Stimulated activated CD8-positive, alpha-beta memory T cell treated with anti-CD3 and anti-CD28 coated beads, Interleukin-7, amount 100 ng/mL, for 48 hours (primary cell): ENCODE data around the gene CD8A.

Experiments
- DNase-seq, 2 donors: peaks; one replicate each; pipeline ENCODE4 v3.0.0-alpha.2; 2020; ENCODE audit warnings: low read depth in 1 of 2; ENCODE audit errors: extremely low read depth in 1 of 2

Gene CD8A

GRCh38 chr2:86781363-86781762 is 9.3 kb downstream of the CD8A start:
- DNase-seq, result no peak

GRCh38 chr2:86779971-86780370 is 10.7 kb downstream of the CD8A start:
- no peak for DNase-seq

GRCh38 chr2:86778957-86779356 is 11.8 kb downstream of the CD8A start:
- no peak for DNase-seq

- DNase-seq, result no peak
These were observed 14.2 kb downstream of the CD8A start for GRCh38 chr2:86776532-86776931.

GRCh38 chr2:86775338-86775737 is 15.4 kb downstream of the CD8A start:
- DNase-seq, result no peak

- DNase-seq, result no peak
These were observed 15.9 kb downstream of the CD8A start for GRCh38 chr2:86774862-86775261.

- DNase-seq, result no peak
These were observed 18.1 kb downstream of the CD8A start for GRCh38 chr2:86772611-86773010.

GRCh38 chr2:86770816-86771301 is 19.9 kb downstream of the CD8A start:
- no peak for DNase-seq

- no peak for DNase-seq
These were observed 20.9 kb downstream of the CD8A start for GRCh38 chr2:86769838-86770237.

GRCh38 chr2:86768189-86768949 is 22.3 kb downstream of the CD8A start:
- DNase-seq, result no peak

- DNase-seq, result no peak
These were observed 25.4 kb downstream of the CD8A start for GRCh38 chr2:86765310-86765695.

GRCh38 chr2:86764661-86765309 is 25.9 kb downstream of the CD8A start:
- DNase-seq, result no peak

GRCh38 chr2:86760371-86760770 is 30.3 kb downstream of the CD8A start:
- no peak for DNase-seq

GRCh38 chr2:86758405-86758804 is 32.3 kb downstream of the CD8A start:
- no peak for DNase-seq

- DNase-seq, result no peak
These were observed 37.1 kb downstream of the CD8A start for GRCh38 chr2:86753606-86754005.

GRCh38 chr2:86752934-86753333 is 37.8 kb downstream of the CD8A start:
- no peak for DNase-seq

GRCh38 chr2:86751778-86752177 is 38.9 kb downstream of the CD8A start:
- DNase-seq, result no peak

GRCh38 chr2:86750240-86750839 is 40.4 kb downstream of the CD8A start:
- DNase-seq, result no peak

GRCh38 chr2:86747711-86748639 is 42.7 kb downstream of the CD8A start:
- no peak for DNase-seq

GRCh38 chr2:86746939-86747338 is 43.8 kb downstream of the CD8A start:
- DNase-seq, result no peak

GRCh38 chr2:86744152-86744551 is 46.6 kb downstream of the CD8A start:
- no peak for DNase-seq
